Mesothelial cell of epicardium (in vitro differentiated cells): Measurements from ENCODE around the gene PABPC1L. TPM values are rescaled to one million over a fixed set of nuclear protein-coding genes. Genes with fewer than 3 reads are reported as not detected.

Source experiments
- DNase-seq, 2 experiments: peaks; one replicate each; pipeline ENCODE4 v3.0.0; 2021; ENCODE audit warnings: low spot score in 2 of 2; ENCODE audit not compliant: unreplicated experiment in 2 of 2
- H3K27ac Mint-ChIP-seq: 2 replicates; pipeline ENCODE4 v1.8.0; 2021; ENCODE audit warnings: mixed read lengths
- H3K27me3 Mint-ChIP-seq: 2 replicates; pipeline ENCODE4 v1.8.0; 2021; ENCODE audit warnings: low read depth, mixed read lengths
- H3K36me3 Mint-ChIP-seq: 2 replicates; pipeline ENCODE4 v1.8.0; 2021; ENCODE audit warnings: mixed read lengths
- H3K4me1 Mint-ChIP-seq: 2 replicates; pipeline ENCODE4 v1.8.0; 2021; ENCODE audit warnings: mixed read lengths
- H3K4me3 Mint-ChIP-seq: 2 replicates; pipeline ENCODE4 v1.8.0; 2021; ENCODE audit warnings: mild to moderate bottlenecking, moderate library complexity, mixed read lengths
- H3K9me3 Mint-ChIP-seq: 2 replicates; pipeline ENCODE4 v1.8.0; 2021; ENCODE audit warnings: mixed read lengths
- total RNA-seq: library from RNA; stranded (reverse); gene quantifications from 3 replicates; pipeline ENCODE4 v1.2.1, GENCODE V29; 2021
- TF ChIP-seq, protein P1 (sequence below): fragments of 200-600 bp; sonication (generic); IDR thresholded peaks from one replicate; pipeline ENCODE4 v1.5.0; 2021; ENCODE audit warnings: antibody characterized with exemption; ENCODE audit not compliant: unreplicated experiment

PABPC1L gene
- total RNA-seq, 1 donor from 2014 or later, result 135 TPM

- Mint-ChIP-seq H3K27ac (no peak overlapping the region), H3K27me3 (no peaks in the 10 kb centered on the region), H3K4me1 (peaks cover 2% of the 10 kb centered on the region), H3K36me3 (peaks cover 25% of the 10 kb centered on the region), H3K4me3 (no peak overlapping the region), H3K9me3 (no peaks in the 10 kb centered on the region)
- no peak for DNase-seq
- TF ChIP-seq, protein P1, sequence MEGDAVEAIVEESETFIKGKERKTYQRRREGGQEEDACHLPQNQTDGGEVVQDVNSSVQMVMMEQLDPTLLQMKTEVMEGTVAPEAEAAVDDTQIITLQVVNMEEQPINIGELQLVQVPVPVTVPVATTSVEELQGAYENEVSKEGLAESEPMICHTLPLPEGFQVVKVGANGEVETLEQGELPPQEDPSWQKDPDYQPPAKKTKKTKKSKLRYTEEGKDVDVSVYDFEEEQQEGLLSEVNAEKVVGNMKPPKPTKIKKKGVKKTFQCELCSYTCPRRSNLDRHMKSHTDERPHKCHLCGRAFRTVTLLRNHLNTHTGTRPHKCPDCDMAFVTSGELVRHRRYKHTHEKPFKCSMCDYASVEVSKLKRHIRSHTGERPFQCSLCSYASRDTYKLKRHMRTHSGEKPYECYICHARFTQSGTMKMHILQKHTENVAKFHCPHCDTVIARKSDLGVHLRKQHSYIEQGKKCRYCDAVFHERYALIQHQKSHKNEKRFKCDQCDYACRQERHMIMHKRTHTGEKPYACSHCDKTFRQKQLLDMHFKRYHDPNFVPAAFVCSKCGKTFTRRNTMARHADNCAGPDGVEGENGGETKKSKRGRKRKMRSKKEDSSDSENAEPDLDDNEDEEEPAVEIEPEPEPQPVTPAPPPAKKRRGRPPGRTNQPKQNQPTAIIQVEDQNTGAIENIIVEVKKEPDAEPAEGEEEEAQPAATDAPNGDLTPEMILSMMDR, result no peak
These were observed 6.7 kb downstream of the PABPC1L start for GRCh38 chr20:44916586-44916985.

DNA sequence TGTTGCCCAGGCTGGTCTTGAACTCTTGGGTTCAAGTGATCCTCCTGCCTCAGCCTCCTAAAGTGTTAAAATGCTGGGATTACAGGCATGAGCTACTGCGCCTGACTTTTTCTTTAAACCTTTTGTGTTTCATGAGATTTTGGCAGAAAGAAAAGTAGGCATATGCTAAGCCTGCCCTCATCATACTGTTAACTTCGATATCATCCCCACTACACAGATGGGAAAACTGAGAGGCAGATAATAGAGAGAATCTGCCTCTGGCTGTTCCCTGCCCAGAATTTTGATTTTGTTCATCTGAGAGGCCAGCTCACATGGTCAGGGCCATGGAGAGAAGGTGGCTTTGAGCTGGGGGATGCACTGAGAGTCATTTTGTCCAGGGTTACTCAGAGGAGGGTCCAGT, 7.5 kb downstream of the PABPC1L start:
- Mint-ChIP-seq H3K27ac (no peak overlapping the region), H3K9me3 (no peaks in the 10 kb centered on the region), H3K4me3 (no peak overlapping the region), H3K36me3 (peaks cover 24% of the 10 kb centered on the region), H3K4me1 (no peaks in the 10 kb centered on the region), H3K27me3 (no peaks in the 10 kb centered on the region)
- TF ChIP-seq, protein P1, result no peak
- no peak for DNase-seq

DNA sequence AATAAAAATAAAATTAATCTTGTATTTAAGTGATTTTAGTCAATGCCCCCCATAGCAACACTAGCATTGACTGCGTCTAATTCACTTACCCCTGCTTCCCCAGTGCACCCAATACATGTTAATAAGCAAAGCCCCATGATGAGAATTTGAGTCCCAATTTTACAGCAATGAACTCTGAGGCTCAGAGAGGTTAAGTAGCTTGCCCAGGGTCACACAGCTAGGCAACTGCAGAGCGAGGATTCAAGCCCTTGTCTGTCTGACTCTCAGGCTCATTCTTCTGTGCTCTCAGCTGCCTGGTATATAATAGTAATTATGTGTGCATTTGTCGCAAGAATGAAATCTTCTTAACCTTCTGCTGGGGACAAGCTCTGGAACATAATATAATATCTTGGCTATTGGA, 8.5 kb downstream of the PABPC1L start:
- Mint-ChIP-seq H3K36me3 (peaks cover 24% of the 10 kb centered on the region), H3K9me3 (no peaks in the 10 kb centered on the region), H3K4me3 (no peak overlapping the region), H3K4me1 (no peaks in the 10 kb centered on the region), H3K27me3 (no peaks in the 10 kb centered on the region), H3K27ac (no peak overlapping the region)
- DNase-seq, result no peak
- TF ChIP-seq, protein P1, result no peak

- DNase-seq, result no peak
- Mint-ChIP-seq H3K36me3 (peaks cover 21% of the 10 kb centered on the region), H3K27me3 (no peaks in the 10 kb centered on the region), H3K9me3 (no peaks in the 10 kb centered on the region), H3K4me1 (no peaks in the 10 kb centered on the region), H3K27ac (no peak overlapping the region), H3K4me3 (no peak overlapping the region)
- TF ChIP-seq, protein P1, result no peak
These were observed 8.9 kb downstream of the PABPC1L start for GRCh38 chr20:44918761-44919160.

GRCh38 chr20:44921447-44921846, 11.6 kb downstream of the PABPC1L start:
- peaks cover 21% of the 10 kb centered on the region for H3K36me3 Mint-ChIP-seq
- no peak for DNase-seq
- H3K4me3 Mint-ChIP-seq, result no peak overlapping the region
- TF ChIP-seq, protein P1, result no peak
- H3K9me3 Mint-ChIP-seq, result no peaks in the 10 kb centered on the region
- no peaks in the 10 kb centered on the region for H3K4me1 Mint-ChIP-seq
- H3K27me3 Mint-ChIP-seq, result no peaks in the 10 kb centered on the region
- H3K27ac Mint-ChIP-seq, result no peak overlapping the region

DNA sequence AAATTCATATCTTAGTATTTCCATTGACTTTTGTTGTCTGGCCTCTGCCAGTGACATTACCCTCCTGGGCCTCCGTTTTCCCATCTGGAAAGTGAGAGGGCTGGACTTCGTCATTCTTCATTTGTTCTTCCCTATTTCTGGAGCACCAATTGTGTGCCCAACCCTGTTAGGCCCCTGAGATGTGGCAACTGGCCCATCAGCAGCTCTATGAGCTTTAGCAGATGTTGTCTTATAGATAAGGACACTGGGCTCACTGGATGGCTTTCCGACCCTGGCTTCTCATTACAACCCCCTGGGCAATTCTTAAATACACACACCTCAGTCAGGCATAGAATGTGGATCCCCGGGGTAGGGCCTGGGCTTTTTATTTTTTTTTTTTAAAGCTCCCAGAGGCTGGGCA, 14.7 kb downstream of the PABPC1L start:
- no peaks in the 10 kb centered on the region for H3K27me3 Mint-ChIP-seq

More for the DNA sequence above, 14.7 kb downstream of the PABPC1L start:
- no peak for DNase-seq
- Mint-ChIP-seq H3K9me3 (no peaks in the 10 kb centered on the region), H3K4me1 (no peaks in the 10 kb centered on the region), H3K27ac (no peak overlapping the region), H3K36me3 (peaks cover 13% of the 10 kb centered on the region), H3K4me3 (no peak overlapping the region)
- TF ChIP-seq, protein P1, result no peak
